NCI-H187 treated with DMSO at 0.1 percent for 48 hours (cell line): ENCODE results near the gene ELP5.

Experiments
- DNase-seq: peaks from one replicate; lab custom pipeline; 2025; lab: John Stamatoyannopoulos, UW

Gene ELP5

DNA sequence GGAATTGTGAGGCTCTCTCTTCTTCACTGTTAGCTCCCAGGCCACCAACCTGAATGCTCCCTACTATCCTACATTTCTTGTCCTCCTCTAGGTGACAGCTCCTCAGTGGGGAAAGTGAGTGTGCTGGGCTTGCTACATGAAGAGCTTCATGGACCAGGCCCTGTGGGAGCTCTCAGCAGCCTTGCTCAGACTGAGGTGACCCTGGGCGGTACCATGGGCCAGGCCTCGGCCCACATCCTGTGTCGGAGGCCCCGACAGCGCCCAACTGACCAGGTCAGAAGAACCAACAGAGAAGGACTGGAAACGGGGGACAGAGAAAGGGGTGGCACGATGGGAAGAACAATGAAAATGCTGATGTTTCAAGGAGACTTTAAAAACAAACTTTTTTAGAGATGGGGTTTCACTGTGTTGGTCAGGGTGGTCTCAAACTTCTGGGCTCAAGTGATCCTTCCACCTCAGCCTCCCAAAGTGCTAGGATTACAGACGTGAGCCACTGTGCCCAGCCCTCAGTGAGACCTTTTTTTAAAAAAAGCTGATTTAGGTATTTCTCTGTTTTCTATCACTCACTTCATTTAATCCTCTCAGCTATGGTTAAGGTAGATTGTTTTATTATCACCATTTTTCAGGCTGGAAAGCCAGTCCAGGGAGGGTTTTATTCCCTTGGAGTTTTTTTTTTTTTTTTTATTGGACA is 4.9 kb downstream of the ELP5 start:
- DNase-seq = no peak

DNA sequence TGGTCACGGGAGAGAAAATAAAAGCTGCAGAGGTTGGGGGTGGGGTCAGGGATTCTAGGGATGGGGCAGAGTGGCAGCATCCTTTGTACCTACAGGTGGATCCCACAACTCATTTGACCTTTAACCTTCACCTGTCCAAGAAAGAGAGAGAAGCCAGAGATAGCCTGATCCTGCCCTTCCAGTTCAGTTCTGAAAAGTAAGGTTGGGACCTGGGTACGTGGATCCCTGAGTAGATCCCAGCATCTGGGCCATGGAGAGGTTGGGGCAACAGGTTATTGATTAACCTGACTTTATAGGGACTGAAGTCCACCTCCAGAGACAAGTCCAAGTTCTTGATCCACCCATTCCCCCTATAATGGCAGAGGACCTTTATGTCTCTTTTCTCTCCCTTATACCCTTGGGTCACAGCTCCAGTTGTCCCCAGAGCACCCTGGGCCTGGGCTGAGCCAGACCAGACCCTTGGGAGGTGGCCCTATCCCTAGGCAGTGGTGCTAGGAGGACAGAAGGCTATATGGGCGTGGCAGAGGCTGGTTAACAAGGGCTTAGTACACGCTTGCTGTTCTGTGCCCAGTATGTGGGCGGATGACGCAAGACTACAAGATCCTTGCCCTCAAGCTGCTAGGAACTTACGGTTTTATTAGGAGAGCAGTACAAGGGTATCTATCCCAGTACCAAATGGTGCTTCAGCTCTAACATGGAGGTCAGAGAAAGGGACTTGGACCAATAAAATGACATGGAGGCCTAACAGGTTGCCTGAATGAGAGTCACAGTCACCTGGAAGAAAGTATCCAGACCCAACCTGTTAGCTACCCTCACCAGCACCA is 6.9 kb downstream of the ELP5 start:
- no peak for DNase-seq

DNA sequence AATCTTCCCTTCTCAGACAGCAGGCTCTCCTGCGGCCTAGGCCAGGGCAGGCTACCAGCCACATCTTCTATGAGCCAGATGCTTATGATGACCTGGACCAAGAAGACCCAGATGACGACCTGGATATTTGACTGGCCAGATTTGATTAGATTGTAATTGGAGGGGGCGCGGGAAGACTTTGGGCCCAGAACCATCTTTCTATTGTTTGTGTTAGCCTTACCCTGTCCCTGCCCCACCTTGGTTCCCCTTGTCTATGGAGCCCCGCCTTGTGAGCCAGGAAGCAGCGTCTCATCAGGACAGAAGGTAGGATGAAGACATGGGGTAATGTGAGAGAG is 7.5 kb downstream of the ELP5 start:
- DNase-seq = no peak

DNA sequence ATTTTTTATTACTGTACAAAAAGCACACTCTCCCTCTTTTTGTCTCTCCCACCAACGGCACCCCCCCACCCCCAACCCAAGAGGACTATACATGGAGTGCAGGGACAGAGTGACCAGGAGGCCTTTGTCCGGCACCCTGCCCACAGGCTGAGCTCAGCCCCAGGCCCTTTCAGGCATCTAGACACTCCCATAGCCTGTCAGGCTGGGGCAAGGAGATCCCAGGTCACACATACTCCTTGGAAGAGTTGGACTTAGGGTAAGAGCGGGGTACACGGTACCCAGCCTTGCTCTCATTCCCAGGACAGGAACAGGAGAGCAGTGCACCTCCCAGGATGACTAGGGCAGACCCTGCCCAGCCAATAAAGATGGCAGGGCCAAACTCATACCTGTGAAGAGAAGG is 8.1 kb downstream of the ELP5 start:
- DNase-seq = no peak

DNA sequence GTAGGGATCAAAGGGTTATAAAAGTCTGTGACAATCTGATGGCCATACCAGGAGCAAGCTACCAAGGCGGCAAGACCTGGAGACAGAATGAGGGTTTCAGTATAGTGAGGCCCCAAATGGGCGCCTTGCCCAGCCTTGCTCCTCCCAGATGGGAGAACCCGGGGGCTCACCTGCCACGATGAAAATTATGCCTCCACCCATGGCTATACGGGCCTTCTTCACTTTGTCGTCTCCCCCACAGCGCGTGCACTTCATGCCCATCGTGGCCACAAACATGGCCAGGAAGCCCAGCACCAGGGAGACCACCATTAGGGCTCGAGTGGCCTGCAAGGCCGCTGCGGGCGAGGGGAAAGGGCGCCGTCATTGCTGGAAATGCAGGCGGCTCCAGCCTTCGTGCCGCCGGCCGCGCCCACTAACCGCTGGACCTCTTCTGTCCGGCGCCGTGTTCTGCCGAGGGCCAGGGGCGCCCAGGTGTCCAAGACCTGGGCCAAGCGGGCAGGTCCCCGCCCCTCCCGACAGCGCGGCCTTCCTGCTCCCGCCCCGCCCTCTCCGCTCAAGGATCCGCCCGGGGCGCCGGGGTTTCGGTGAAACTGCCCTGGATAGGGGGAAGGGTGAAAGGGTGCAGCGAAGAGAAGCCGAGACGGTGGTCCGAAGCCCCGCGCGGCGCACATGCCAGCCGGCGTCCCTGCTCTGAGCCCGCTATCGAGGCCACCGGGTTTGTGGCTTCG is 8.8 kb downstream of the ELP5 start:
- no peak for DNase-seq

DNA sequence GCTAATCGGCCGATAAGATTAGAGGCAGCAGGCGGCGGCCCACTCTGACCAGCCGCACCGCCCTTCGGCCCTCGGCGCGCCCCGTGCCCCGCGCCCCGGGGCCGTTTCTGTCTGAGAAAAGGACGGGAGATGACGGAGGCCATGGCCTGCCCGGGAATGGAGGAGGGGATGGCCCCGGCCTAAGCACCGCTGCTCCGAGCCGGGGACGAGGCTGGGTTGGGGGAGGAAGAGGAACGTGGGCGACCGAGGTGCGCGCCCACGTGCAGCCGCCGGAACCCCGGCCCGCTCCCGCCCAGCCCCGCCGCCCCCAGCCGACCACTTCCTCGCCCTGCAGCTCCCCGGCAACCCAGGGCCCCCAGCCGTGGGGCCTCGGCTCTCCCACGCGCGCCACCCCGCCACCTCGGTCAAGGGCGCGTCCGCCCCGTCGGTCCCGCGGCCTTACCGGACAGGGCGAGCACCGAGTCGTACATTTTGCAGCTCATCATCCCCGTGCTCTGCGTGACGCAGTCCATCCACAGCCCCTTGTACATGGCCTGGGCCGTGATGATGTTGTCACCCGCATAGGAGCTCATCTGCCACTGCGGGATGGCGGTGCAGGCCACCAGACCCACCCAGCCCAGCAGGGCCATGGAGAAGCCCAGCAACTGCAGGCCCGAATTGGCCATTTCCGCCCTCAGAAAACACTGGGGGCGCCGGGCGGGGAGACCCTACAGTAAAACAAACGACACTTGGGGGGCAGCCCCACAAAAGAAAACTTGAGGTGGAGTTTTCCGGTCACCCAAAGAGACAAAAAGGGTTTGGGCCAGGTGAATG is 9.6 kb downstream of the ELP5 start:
- no peak for DNase-seq

DNA sequence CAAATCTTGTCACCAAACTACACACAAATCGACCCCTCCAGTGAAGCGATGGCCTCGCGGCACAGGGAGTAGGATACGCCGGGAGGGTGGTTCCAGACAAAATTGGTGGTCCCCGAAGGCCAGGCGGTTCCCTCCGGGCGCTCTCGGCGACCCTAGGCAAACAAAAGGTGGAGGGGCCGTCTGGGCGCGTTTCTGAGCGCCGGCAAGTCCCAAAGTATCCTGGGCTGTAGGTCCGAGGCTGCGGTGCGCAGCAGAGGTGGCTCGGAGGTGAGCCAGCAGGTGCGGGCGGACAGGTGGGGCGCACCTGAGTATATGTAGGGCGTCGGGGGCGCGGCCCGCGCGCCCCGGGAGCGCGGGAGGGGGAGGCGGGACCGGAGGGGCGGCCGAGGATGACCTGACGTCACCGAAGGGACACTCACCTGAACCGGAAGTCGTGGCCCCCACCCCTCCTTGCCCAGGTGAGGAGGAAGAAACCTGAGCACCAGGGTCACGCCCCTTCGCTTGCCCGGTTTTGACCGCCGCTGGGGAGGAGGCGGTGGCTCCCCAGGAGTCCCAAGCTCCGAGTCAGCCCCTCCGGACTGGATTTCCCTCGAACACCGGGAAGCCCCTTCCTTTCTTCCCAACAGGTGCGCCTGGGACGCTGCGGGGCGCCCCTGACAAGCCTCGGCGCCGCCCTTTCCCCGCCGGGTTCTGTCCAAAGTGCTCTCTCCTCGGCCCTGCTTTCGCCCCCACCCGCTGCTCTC is 10.3 kb downstream of the ELP5 start, which contains the start of gene CLDN7:
CLDN7 (minus strand) TSS at position 287 of the 743 bp plus-strand sequence. CDS start 435 bp downstream, outside the sequence.
- peak; percentile 29 for DNase-seq

DNA sequence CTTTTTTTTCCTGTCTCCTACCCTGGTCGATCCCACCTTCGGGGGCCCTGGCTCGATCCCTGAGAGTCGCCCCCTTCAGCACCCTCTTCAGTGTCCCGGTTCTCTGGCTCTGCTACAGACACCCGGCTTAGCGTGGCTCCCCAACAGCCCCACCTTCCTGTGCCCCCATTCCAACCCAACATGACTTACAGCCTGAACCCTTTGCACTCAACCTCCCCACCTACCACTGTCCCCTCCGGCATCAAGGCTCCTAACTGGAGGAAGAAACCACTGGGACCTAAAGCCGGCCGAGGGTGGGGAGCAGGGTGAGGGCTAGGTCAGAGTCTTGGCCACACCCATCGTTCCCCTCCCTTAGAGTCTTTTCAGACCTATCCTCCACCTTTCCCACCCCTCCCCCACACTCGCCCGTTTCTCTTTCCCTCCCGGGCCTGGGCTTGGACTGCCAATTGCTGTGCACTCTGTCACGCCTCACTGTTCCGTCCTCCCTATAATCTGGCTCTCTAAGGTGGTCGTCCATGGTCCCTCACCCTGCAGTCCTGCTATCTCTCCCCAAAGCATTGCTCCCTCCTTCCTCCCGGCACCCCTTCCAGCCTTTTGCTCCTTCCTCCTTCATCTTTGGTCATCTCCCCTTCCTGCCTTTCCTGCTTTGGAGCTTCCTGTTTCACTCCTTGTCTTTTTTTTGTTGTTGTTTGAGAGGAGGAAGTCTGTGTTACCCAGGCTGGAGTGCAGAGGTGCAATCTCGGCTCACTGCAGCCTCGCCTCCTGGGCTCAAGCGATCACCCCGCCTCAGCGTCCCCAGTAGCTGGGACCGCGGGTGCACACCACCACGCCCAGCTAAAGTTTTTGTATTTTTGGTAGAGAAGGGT is 11.2 kb downstream of the ELP5 start:
- no peak for DNase-seq

DNA sequence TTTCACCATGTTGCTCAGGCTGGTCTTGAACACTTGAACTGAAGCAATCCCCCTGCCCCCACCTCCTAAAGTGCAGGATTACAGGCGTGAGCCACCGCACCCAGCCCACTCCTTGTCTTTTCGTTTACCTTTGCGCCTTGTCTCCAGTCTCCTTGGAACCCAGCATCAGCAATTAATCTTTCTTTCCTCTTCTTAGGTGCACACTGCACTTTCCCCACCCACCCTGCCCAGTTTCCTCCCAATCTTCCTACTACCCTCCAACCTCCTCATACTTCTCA is 11.7 kb downstream of the ELP5 start:
- DNase-seq = no peak

DNA sequence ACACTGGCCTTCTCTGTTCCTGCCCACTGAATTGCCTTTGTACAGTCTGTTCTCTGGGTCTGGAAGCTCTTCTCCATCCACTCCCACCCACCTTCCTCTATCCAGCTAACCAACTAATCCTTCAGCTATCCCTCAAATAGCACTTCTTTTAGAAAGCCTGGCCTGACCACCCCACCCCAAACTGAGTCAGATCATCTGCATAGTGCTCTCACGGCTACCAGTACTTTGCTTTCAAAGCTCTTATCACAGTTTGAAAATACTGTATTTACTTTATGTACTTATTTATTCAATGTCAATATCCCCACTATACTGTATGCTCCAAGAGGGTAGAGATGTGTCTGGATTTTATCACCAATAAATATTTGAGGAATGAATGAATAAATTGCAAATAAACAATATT is 14.8 kb downstream of the ELP5 start:
- DNase-seq = no peak

DNA sequence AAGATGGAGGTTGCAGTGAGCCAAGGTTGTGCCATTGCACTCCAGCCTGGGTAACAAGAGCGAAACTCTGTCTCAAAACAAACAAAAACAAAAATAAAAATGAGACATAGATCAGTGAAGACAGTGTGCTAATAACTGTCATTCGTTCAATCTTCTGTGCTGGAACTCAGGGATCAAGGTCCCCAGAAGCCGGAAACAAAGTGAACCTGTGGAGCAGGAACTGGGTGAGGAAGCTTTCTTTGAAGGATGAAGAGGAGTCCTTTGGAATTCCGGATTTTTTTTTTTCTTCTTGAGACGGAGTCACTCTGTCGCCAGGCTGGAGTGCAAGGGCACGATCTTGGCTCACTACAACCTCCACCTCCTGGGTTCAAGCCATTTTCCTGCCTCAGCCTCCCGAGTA is 27.4 kb downstream of the ELP5 start:
- no peak for DNase-seq

DNA sequence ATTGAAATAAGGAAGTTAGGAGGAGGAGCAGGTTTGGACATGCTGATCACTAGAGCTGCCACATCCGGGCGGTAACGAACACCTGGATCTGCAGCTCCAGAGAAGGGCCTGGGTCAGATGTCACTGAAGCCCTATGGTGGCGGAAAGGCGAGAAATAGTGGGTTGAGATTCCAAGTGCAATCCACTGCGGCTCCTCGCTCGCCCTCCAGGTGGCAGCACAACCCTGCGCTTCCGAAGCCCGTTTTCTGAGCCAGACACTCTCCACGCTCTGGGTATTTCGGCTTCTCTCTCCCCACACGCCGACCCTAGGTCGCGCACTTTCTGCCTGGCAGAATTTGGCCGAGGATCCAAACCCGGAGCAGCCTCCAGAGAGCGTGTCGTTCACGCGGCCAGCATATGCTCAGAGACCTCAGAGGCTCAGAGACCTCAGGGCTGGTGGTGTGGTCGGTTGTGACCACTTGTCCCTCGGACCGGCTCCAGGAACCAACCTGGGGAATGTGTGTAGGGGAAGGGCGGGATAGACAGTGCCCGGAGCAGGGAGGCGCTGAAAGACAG is 28.6 kb downstream of the ELP5 start:
- no peak for DNase-seq

DNA sequence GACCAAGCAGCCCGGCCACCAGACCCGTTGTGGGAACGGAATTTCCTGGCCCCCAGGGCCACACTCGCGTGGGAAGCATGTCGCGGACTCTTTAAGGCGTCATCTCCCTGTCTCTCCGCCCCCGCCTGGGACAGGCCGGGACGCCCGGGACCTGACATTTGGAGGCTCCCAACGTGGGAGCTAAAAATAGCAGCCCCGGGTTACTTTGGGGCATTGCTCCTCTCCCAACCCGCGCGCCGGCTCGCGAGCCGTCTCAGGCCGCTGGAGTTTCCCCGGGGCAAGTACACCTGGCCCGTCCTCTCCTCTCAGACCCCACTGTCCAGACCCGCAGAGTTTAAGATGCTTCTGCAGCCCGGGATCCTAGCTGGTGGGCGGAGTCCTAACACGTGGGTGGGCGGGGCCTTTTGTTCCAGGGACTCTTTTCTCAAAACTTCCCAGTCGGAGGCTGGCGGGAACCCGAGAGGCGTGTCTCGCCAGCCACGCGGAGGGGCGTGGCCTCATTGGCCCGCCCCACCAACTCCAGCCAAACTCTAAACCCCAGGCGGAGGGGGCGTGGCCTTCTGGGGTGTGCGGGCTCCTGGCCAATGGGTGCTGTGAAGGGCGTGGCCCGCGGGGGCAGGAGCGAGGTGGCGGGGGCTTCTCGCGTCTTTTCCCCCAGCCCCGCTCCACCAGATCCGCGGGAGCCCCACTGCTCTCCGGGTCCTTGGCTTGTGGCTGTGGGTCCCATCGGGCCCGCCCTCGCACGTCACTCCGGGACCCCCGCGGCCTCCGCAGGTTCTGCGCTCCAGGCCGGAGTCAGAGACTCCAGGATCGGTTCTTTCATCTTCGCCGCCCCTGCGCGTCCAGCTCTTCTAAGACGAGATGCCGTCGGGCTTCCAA is 29.3 kb downstream of the ELP5 start, which contains the start of gene SLC2A4:
SLC2A4 (plus strand) TSS at position 645 of the 879 bp plus-strand sequence; CDS start at position 862, 217 bp downstream.
- DNase-seq = peak; percentile 61

DNA sequence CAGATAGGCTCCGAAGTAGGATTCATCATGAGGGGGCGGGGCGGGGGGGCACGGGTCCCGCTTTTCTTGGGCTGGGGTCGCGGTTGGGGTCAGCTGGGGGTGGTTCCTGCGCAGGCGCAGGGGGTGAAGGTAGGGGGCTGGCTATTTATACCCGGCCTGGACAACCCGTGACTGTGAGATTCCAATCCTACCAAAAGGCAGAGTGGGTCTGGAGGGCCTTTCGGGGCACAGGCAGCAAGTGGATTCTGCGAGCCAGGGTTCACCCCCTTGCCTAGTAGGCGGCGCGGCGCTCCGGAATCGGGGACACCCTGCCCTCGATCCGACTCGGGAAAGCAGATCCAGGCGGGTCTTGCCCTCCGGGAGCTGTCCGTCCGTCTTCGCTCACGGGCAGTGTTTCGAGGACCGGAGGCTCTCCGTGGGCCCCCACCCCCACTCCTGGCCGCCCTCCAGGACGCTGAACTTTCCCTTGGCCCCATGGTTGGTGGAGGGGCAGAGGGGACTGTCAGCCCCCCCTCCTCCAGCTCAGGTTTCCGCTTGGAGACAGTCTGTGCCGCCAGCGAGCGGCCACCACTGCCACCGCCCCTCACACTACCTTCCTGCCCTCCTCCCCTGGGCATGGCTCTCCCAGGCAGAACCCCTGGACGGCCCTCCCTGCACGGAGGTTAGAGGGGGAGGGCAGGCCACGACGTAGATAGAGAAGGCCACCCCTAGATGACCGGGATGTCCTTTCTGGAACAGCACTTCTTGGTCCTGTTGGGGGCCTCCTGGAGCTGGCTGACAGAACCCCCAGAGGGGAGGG is 30.1 kb downstream of the ELP5 start:
- DNase-seq = no peak

DNA sequence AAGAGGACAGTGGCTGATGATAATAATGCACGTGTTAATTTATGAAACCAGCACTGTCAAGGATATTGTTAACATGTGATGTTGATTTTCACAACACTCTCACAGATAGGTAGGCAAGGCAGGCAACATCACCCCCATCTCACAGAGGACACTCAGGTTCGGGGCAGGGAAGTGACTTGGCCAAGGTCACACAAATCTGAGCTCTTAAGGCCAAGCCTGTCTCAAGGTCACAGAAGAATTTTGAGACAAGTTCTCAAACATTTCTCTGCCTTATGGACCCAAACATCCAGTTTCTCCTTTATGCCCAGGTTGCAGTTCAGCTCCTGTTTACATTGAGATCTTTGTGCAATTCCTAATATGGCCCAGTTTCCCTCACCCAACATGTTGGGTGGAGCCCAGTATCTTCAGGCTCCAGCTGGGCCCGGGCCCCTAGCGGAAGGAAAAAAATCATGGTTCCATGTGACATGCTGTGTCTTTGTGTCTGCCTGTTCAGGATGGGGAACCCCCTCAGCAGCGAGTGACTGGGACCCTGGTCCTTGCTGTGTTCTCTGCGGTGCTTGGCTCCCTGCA is 30.8 kb downstream of the ELP5 start:
- no peak for DNase-seq

DNA sequence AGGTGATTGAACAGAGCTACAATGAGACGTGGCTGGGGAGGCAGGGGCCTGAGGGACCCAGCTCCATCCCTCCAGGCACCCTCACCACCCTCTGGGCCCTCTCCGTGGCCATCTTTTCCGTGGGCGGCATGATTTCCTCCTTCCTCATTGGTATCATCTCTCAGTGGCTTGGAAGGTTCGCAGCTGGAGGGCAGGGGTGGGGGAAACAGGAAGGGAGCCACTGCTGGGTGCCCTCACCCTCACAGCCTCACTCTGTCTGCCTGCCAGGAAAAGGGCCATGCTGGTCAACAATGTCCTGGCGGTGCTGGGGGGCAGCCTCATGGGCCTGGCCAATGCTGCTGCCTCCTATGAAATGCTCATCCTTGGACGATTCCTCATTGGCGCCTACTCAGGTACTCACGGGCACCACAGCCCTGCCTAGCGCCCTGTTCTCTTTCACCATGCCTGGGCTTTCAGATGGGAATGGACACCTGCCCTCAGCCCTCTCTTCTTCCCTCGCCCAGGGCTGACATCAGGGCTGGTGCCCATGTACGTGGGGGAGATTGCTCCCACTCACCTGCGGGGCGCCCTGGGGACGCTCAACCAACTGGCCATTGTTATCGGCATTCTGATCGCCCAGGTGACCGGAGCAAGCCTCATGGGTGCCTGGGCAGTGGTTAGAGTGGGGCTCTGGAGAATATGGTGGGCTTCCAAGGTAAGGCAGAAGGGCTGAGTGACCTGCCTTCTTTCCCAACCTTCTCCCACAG is 31.6 kb downstream of the ELP5 start:
- no peak for DNase-seq

DNA sequence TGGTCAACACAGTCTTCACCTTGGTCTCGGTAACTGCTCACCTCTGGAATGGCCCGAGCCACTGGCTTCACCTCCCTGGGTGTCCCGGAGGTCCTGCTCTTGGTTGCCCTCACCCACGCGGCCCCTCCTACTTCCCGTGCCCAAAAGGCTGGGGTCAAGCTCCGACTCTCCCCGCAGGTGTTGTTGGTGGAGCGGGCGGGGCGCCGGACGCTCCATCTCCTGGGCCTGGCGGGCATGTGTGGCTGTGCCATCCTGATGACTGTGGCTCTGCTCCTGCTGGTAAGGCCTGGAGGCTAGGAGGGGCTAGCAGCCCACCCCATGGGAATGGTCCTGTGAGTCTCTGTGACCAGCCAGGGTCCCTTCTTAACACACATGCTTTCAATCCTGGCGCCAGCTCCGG is 32.9 kb downstream of the ELP5 start:
- no peak for DNase-seq
